Smooth muscle cell (in vitro differentiated cells): ENCODE measurements around the gene AQP10. TPM values are rescaled to one million over a fixed set of nuclear protein-coding genes. Genes with fewer than 3 reads are reported as not detected.

Experiments
- DNase-seq: peaks from one replicate; lab custom pipeline; 2025; ENCODE audit not compliant: unreplicated experiment; lab: John Stamatoyannopoulos, UW
- H2AFZ ChIP-seq: fragments of 200-600 bp; sonication (generic); 2 replicates; pipeline ENCODE4 v1.6.0; 2016; ENCODE audit warnings: antibody characterized with exemption, low read depth, mild to moderate bottlenecking
- H3F3A ChIP-seq: fragments of 200-600 bp; sonication (generic); 2 replicates; pipeline ENCODE4 v1.6.0; 2017; ENCODE audit warnings: antibody characterized with exemption, low read depth
- H3K27ac ChIP-seq: fragments of 200-600 bp; sonication (generic); 2 replicates; pipeline ENCODE4 v1.5.1; 2016; ENCODE audit warnings: low read depth, mild to moderate bottlenecking
- H3K27me3 ChIP-seq: fragments of 200-600 bp; sonication (generic); 2 replicates; pipeline ENCODE4 v1.6.1; 2016; ENCODE audit warnings: low read depth, mild to moderate bottlenecking
- H3K36me3 ChIP-seq: fragments of 200-600 bp; sonication (generic); 2 replicates; pipeline ENCODE4 v1.5.1; 2016; ENCODE audit warnings: low read depth
- H3K4me1 ChIP-seq: fragments of 200-600 bp; sonication (generic); 2 replicates; pipeline ENCODE4 v1.5.1; 2016; ENCODE audit warnings: low read depth
- H3K4me2 ChIP-seq: fragments of 200-600 bp; sonication (generic); 2 replicates; pipeline ENCODE4 v1.6.0; 2016; ENCODE audit warnings: mild to moderate bottlenecking
- H3K4me3 ChIP-seq: fragments of 200-600 bp; sonication (generic); 2 replicates; pipeline ENCODE4 v1.5.1; 2016; ENCODE audit warnings: mild to moderate bottlenecking
- H3K79me2 ChIP-seq: fragments of 200-600 bp; sonication (generic); 2 replicates; pipeline ENCODE4 v1.6.0; 2016; ENCODE audit warnings: low read depth, mild to moderate bottlenecking
- H3K9ac ChIP-seq: fragments of 200-600 bp; sonication (generic); 2 replicates; pipeline ENCODE4 v1.6.0; 2016; ENCODE audit warnings: low read depth
- H3K9me3 ChIP-seq: fragments of 200-600 bp; sonication (generic); replicated peaks from 2 replicates; pipeline ENCODE4 v1.5.1; 2016; ENCODE audit warnings: low read depth
- H4K20me1 ChIP-seq: fragments of 200-600 bp; sonication (generic); 2 replicates; pipeline ENCODE4 v1.6.0; 2016; ENCODE audit warnings: low read depth
- CTCF ChIP-seq: fragments of 200-600 bp; sonication (generic); IDR thresholded peaks from 2 replicates; pipeline ENCODE4 v1.5.1; 2017; ENCODE audit warnings: borderline replicate concordance, mild to moderate bottlenecking, antibody characterized with exemption; ENCODE audit not compliant: insufficient read depth, poor library complexity, severe bottlenecking
- whole genome bisulfite sequencing: methylation state at CpG from one replicate; pipeline ENCODE4 v1.1.7; 2016; ENCODE audit warnings: low lambda C conversion rate; 5-methylcytosine and 5-hydroxymethylcytosine counted together
- polyA plus RNA-seq: library from polyadenylated mRNA; unstranded; fragments of >200 nt; fragmentation: Nextera tagmentation; extraction: Ambion mirVana; gene quantifications from 2 replicates; pipeline ENCODE4 v1.2.1, GENCODE V29; 2016
- total RNA-seq: library from RNA; depleted of rRNA; stranded (reverse); fragments of >200 nt; gene quantifications from 2 replicates; pipeline ENCODE4 v1.2.3, GENCODE V29; 2014

Gene AQP10
- total and polyA plus RNA-seq, 2 experiments from 2014 or later = 0.14 TPM; not detected in 1

GRCh38 chr1:154324241-154324640, 3.3 kb downstream of the AQP10 start:
- no peak for DNase-seq
- peaks cover 2% of the 10 kb centered on the region for H3F3A ChIP-seq
- 89% methylated on average over 2 of the region's 2 CpGs for WGBS
- H4K20me1 ChIP-seq = peaks cover 15% of the 10 kb centered on the region
- TF ChIP-seq CTCF = no peak
- H3K27ac ChIP-seq = no peak overlapping the region
- peaks cover 7% of the 10 kb centered on the region for H3K79me2 ChIP-seq
- peak overlapping the region; percentile 66 for H3K4me3 ChIP-seq
- H3K9me3 ChIP-seq = no peaks in the 10 kb centered on the region
- no peak overlapping the region for H2AFZ ChIP-seq
- H3K27me3 ChIP-seq = no peaks in the 10 kb centered on the region
- peaks cover 22% of the 10 kb centered on the region for H3K4me1 ChIP-seq
- no peaks in the 10 kb centered on the region for H3K36me3 ChIP-seq
- no peak overlapping the region for H3K9ac ChIP-seq
- H3K4me2 ChIP-seq = peak overlapping the region; percentile 97

GRCh38 chr1:154324669-154325582, 4.0 kb downstream of the AQP10 start, which contains the start of gene ATP8B2:
TSS of gene ATP8B2 (plus strand) at chr1:154325525. CDS start at chr1:154328142, 2,617 bp downstream.
- peak within 1 kb of the TSS; percentile 82 for H3K9ac ChIP-seq
- 4% methylated on average over 20 of the region's 56 CpGs for WGBS
- peak; percentile 61 for DNase-seq

GRCh38 chr1:154325583-154326545, 5.0 kb downstream of the AQP10 start:
- Histone ChIP-seq H3K36me3 (no peaks in the 10 kb centered on the region), H3K79me2 (peaks cover 7% of the 10 kb centered on the region), H3K4me3 (peak overlapping the region; percentile 66), H3K27ac (peak overlapping the region; percentile 85), H3K9me3 (no peaks in the 10 kb centered on the region), H3K4me2 (peak overlapping the region; percentile 97), H3F3A (peaks cover 2% of the 10 kb centered on the region), H3K9ac (peak overlapping the region; percentile 82), H4K20me1 (peaks cover 32% of the 10 kb centered on the region), H2AFZ (peak overlapping the region; percentile 20), H3K4me1 (peaks cover 22% of the 10 kb centered on the region), H3K27me3 (no peaks in the 10 kb centered on the region)
- DNase-seq = peak; percentile 61
- peak; percentile 48 for TF ChIP-seq CTCF
- WGBS = 3% methylated on average over 25 of the region's 63 CpGs

More at GRCh38 chr1:154324669-154325582, 4.0 kb downstream of the AQP10 start, which contains the start of gene ATP8B2:
- Histone ChIP-seq H3K4me3 (peak within 1 kb of the TSS; percentile 66), H3K4me1 (peaks cover 22% of the 10 kb centered on the region), H3K27ac (peak within 1 kb of the TSS; percentile 85), H3K4me2 (peak within 1 kb of the TSS; percentile 97), H3K9me3 (no peaks in the 10 kb centered on the region), H3K27me3 (no peaks in the 10 kb centered on the region), H4K20me1 (peaks cover 22% of the 10 kb centered on the region), H3K79me2 (peaks cover 7% of the 10 kb centered on the region), H3K36me3 (no peaks in the 10 kb centered on the region), H3F3A (peaks cover 2% of the 10 kb centered on the region), H2AFZ (peak within 1 kb of the TSS; percentile 99)
- peak; percentile 94 for TF ChIP-seq CTCF
